Esophagus squamous epithelium (tissue), 4 donors: ENCODE results near the gene HS1BP3.

Source experiments
- POLR2A ChIP-seq, 4 donors: fragments of 450-650 bp; IDR thresholded peaks; one replicate each; pipeline ENCODE4 v1.6.1; 2017; ENCODE audit warnings: antibody characterized with exemption in 4 of 4, mild to moderate bottlenecking in 4 of 4, moderate library complexity in 3 of 4
- TF ChIP-seq, protein P1 (sequence below), 6 experiments: fragments of 450-650 bp in 4 of 6; fragments of 200-600 bp in 2 of 6; sonication (generic) in 2 of 6; IDR thresholded peaks; one replicate each; pipeline ENCODE4 v1.5.1; 2016 to 2019; ENCODE audit warnings: antibody characterized with exemption in 6 of 6, mild to moderate bottlenecking in 4 of 6, moderate library complexity in 4 of 6

DNA sequence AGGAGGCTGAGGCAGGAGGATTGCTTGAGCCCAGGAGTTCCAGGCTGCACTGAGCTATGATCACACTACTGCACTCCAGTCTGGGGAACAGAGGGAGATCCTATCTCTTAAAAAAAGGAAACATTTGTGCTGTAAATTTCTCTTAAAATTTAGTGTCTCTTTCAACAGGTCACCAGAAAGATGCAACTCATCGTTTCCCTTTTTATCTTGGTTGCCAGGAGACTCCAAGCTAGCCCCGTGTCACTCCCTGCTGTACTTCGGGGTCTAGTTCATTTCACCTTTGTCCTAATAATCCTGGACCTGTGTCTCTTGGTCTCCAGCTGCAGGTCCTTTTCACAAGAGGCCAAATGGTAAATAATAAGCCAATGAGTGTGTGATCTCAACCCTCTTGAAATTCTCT is 7.1 kb downstream of the HS1BP3 start:
- TF ChIP-seq, protein P1, sequence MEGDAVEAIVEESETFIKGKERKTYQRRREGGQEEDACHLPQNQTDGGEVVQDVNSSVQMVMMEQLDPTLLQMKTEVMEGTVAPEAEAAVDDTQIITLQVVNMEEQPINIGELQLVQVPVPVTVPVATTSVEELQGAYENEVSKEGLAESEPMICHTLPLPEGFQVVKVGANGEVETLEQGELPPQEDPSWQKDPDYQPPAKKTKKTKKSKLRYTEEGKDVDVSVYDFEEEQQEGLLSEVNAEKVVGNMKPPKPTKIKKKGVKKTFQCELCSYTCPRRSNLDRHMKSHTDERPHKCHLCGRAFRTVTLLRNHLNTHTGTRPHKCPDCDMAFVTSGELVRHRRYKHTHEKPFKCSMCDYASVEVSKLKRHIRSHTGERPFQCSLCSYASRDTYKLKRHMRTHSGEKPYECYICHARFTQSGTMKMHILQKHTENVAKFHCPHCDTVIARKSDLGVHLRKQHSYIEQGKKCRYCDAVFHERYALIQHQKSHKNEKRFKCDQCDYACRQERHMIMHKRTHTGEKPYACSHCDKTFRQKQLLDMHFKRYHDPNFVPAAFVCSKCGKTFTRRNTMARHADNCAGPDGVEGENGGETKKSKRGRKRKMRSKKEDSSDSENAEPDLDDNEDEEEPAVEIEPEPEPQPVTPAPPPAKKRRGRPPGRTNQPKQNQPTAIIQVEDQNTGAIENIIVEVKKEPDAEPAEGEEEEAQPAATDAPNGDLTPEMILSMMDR (IDR thresholded peaks at IDR 0.05), result no peak
- no peak for TF ChIP-seq POLR2A (IDR thresholded peaks at IDR 0.05)
